Kidney (tissue), 14 donors: ENCODE results near the gene PPP1R12B. TPM values are rescaled to one million over a fixed set of nuclear protein-coding genes. Genes with fewer than 3 reads are reported as not detected.
"Not testable (repeated sequence)": the region's sequence is repeated elsewhere in the genome, so short reads cannot be mapped to it uniquely, and the experiment has no call there.

Experiments
- DNase-seq, 5 donors: peaks; one replicate each; pipeline ENCODE4 v3.0.0-alpha.2; 2013 to 2020
- FAIRE-seq: peaks from 2 replicates; lab custom pipeline; 2012; peaks lifted over from hg19 to GRCh38; lab: Jason Lieb, UNC
- H3K27ac ChIP-seq, 2 donors: one replicate each; pipeline ENCODE4 v1.7.0; 2013; ENCODE audit warnings: low read depth in 2 of 2, low read length in 2 of 2, inconsistent platforms in 1 of 2
- H3K27me3 ChIP-seq: one replicate; pipeline ENCODE4 v1.7.1; 2013; ENCODE audit warnings: low read length, inconsistent platforms; ENCODE audit not compliant: control insufficient read depth, insufficient read depth
- H3K36me3 ChIP-seq, 3 donors: one replicate each; pipeline versions ENCODE4 v1.7.0 to v1.7.1; 2013; ENCODE audit warnings: low read length in 3 of 3, control low read depth in 1 of 3, inconsistent platforms in 1 of 3; ENCODE audit not compliant: insufficient read depth in 3 of 3, control insufficient read depth in 2 of 3
- H3K4me1 ChIP-seq, 3 donors: one replicate each; pipeline versions ENCODE4 v1.7.0 to v1.7.1; 2013; ENCODE audit warnings: low read length in 3 of 3, inconsistent platforms in 1 of 3, low read depth in 1 of 3; ENCODE audit not compliant: control insufficient read depth in 2 of 3, insufficient read depth in 2 of 3
- H3K4me3 ChIP-seq, 3 donors: one replicate each; pipeline versions ENCODE4 v1.7.0 to v1.8.1; 2013; ENCODE audit warnings: low read length in 3 of 3, control low read depth in 1 of 3, inconsistent platforms in 1 of 3
- H3K9ac ChIP-seq, 3 donors: one replicate each; pipeline versions ENCODE4 v1.7.0 to v1.7.1; 2013; ENCODE audit warnings: low read length in 3 of 3, control low read depth in 1 of 3, inconsistent platforms in 1 of 3
- H3K9me3 ChIP-seq, 3 donors: one replicate each; pipeline versions ENCODE4 v1.7.0 to v1.7.1; 2013; ENCODE audit warnings: low read length in 3 of 3, control low read depth in 1 of 3, inconsistent platforms in 1 of 3; ENCODE audit not compliant: control insufficient read depth in 2 of 3, insufficient read depth in 1 of 3
- intact Hi-C: fragments of 100-400 bp; cut with DNase I; formaldehyde crosslinking; loops from one replicate; pipeline ENCODE4 v1.11.1; 2022
- polyA plus RNA-seq: library from polyadenylated mRNA; stranded (reverse); fragments of 350-450 nt; fragmentation: Illumina TruSeq; extraction: RNeasy Lipid Tissue Mini Kit (QIAGEN cat#74804); gene quantifications from one replicate; pipeline ENCODE4 v1.2.3, GENCODE V29; 2014; ENCODE audit warnings: low read depth, low replicate concordance; ENCODE audit not compliant: insufficient read depth
- total RNA-seq: library from RNA; stranded (reverse); fragmentation: NEBNext Ultra II Directional; extraction: Animal tissue kit (Norgen Biotek cat#: 25700); gene quantifications from one replicate; pipeline ENCODE4 v1.2.1, GENCODE V29; 2021
- TF ChIP-seq, protein P1 (sequence below): IDR thresholded peaks from 3 replicates; pipeline ENCODE4 v1.5.1; 2012; ENCODE audit warnings: mild to moderate bottlenecking, moderate library complexity, borderline replicate concordance; ENCODE audit not compliant: insufficient read depth; ENCODE audit errors: extremely low read depth
- donor health status: control.
- donor health status: control.
- donor health status: control.
- donor health status: control.
- donor health status: control.
- donor health status: DM: yes; HTN: yes; CAD: no.
- donor health status: Normal renal cell carcinoma (clear cell type).

Gene PPP1R12B
- total and polyA plus RNA-seq, 2 donors from 2014 or later, result 5.7 to 40.0 TPM

DNA sequence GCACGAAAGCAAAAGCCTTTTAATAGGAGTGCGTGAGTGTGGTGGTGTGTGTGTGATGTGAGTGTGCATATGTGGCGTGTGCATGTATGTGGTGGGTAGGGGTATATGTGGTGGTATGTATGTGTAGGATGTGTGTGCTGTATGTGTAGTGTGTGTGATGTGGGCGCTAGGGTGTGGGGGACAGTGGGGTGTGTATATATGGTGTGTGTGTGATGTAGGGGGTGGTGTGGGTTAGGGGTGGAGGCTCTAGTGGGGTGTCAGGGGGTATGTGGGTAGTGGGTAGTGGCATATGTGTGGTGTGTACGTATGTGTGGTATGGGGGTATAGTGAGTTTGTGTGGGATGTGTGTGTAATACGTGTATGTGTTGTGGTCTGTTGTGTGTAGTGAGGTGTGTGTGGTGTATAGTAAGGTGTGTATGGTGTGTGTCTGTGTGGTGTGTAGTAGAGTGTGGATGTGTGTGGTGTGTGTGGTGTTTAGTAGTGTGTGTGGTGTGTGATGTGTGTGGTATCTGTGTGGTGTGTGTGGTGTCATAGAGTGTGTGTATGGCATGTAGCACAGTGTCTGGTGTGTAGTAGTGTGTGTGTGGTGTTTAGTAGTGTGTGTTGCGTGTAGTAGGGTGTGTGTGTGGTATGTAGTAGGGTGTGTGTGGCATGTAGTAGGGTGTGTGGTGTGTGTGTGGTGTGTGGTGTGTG lies 275.7 kb downstream of the PPP1R12B start:
- Histone ChIP-seq H3K4me3 (peak overlapping the region in 1 of 3 donors; percentile 6), H3K27ac (no peak overlapping the region), H3K9me3 (no peaks in the 10 kb centered on the region), H3K27me3 (no peaks in the 10 kb centered on the region), H3K4me1 (peaks cover 0 to 5% (median 0%) of the 10 kb centered on the region in 3 donors), H3K9ac (peak overlapping the region in 1 of 3 donors; percentile 62), H3K36me3 (no peaks in the 10 kb centered on the region)
- TF ChIP-seq, protein P1, sequence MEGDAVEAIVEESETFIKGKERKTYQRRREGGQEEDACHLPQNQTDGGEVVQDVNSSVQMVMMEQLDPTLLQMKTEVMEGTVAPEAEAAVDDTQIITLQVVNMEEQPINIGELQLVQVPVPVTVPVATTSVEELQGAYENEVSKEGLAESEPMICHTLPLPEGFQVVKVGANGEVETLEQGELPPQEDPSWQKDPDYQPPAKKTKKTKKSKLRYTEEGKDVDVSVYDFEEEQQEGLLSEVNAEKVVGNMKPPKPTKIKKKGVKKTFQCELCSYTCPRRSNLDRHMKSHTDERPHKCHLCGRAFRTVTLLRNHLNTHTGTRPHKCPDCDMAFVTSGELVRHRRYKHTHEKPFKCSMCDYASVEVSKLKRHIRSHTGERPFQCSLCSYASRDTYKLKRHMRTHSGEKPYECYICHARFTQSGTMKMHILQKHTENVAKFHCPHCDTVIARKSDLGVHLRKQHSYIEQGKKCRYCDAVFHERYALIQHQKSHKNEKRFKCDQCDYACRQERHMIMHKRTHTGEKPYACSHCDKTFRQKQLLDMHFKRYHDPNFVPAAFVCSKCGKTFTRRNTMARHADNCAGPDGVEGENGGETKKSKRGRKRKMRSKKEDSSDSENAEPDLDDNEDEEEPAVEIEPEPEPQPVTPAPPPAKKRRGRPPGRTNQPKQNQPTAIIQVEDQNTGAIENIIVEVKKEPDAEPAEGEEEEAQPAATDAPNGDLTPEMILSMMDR, result no peak
- intact Hi-C loops, result no loop called here
- FAIRE-seq (no peak), DNase-seq (no peak)

DNA sequence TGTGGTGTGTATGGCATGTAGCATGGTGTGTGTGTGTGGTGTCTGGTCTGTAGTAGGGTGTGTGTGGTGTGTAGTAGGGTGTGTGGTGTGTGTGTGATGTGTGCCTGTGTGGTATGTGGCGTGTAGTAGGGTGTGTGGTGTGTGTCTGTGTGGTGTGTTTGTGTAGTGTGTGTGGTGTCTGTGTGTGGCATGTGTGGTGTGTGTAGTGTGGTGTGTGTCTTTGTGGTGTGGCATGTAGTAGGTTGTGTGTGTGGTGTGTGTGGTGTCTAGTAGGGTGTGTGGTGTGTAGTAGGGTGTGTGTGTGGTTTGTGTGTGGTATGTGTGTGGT lies 276.2 kb downstream of the PPP1R12B start:
- no peaks in the 10 kb centered on the region for H3K36me3 ChIP-seq
- H3K4me3 ChIP-seq, result peak overlapping the region in 1 of 3 donors; percentile 4
- TF ChIP-seq, protein P1, result no peak
- peaks cover 0 to 5% (median 0%) of the 10 kb centered on the region in 3 donors for H3K4me1 ChIP-seq
- H3K9ac ChIP-seq, result peak overlapping the region in 1 of 3 donors; percentile 62
- FAIRE-seq (no peak), DNase-seq (no peak)
- intact Hi-C loops, result no loop called here
- no peaks in the 10 kb centered on the region for H3K9me3 ChIP-seq
- H3K27me3 ChIP-seq, result no peaks in the 10 kb centered on the region
- H3K27ac ChIP-seq, result no peak overlapping the region

DNA sequence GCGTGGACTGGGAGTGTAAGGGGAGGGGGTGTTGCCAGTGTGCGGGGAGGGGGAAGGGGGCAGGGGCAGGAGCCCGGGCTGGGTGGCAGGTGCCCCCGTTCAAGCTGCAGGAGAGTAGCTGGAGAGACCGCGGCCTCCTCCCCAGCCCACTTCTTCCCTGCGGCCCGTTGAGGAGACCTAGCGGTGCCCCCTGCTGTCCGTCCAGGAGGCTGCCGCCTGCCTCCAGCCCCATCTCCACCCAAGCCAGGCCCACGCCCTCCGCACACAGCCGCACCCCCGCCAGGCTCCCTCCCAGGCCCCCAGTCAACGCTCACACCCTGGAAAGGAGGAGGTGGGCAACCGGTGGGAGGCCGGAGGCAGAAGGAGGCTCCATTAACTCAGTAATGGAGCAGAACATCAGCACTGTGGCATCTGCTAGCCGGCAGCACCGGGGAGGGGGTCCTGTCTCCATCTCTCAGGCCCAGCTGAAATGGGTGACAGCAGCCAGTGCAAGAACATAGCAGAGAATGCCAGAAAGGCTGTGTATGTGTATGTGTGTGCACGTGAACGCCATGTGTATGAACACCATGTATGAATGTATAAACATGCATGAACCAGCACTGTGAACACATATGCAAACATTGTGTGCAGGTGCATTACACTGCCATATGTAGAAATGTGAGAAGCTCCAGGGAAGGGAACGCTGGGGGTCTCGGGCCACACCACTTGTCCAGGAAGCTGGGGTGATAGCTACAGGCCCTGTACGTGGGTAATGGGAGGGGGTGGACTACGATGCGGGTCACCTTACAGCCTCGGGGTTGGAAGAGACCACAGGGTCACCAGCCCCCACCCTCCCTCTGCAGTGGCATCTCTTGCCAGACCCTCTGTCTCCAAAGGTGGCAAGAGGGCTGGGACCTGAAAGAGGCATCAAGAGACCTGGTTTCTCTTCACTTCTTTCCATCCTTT lies 277.2 kb downstream of the PPP1R12B start:
- Histone ChIP-seq H3K36me3 (no peaks in the 10 kb centered on the region), H3K4me3 (no peak overlapping the region), H3K4me1 (peaks cover 0 to 5% (median 0%) of the 10 kb centered on the region in 3 donors), H3K9me3 (no peaks in the 10 kb centered on the region), H3K27me3 (no peaks in the 10 kb centered on the region), H3K9ac (no peak overlapping the region), H3K27ac (no peak overlapping the region)
- intact Hi-C loops, result no loop called here
- DNase-seq, result peak; percentile 71 to 86 (median 77)
- TF ChIP-seq, protein P1, result peak; percentile 64
- no peak for FAIRE-seq

DNA sequence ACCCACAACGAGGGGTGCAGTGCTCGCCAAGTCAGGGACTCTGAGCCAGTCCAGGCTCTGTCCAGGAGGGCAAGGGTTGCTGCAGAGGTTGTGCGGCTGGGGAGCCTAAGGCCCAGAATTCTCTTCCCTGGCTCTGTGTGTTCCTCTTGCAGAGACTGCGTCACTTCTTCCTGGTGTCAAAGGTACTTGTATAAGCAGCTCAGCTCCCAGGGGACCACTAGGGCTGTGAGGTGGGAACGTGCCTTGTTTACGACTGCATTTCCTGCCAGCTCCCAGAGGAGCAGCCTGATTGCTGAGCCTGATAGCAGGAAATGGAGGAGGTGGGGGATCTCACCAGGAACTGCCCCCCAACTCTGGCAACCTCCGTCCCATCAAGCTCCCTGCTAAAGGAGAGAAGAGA lies 278.5 kb downstream of the PPP1R12B start:
- H3K4me3 ChIP-seq, H3K36me3 ChIP-seq, H3K9me3 ChIP-seq, H3K27ac ChIP-seq, H3K9ac ChIP-seq, H3K4me1 ChIP-seq, intact Hi-C loops, DNase-seq, FAIRE-seq, H3K27me3 ChIP-seq: not testable (repeated sequence)
